Stomach (tissue), 9 donors: ENCODE data around the gene TENM3. TPM values are rescaled to one million over a fixed set of nuclear protein-coding genes. Genes with fewer than 3 reads are reported as not detected.
"Not testable (repeated sequence)": the region's sequence is repeated elsewhere in the genome, so short reads cannot be mapped to it uniquely, and the experiment has no call there.

Source experiments
- DNase-seq, 2 donors: peaks; one replicate each; pipeline versions ENCODE4 v3.0.0 to v3.0.0-alpha.2; 2013 to 2019
- H3K27ac ChIP-seq, 5 donors: fragments of 200-600 bp in 4 of 5; sonication (generic) in 4 of 5; one replicate each; pipeline ENCODE4 v1.5.1; 2013 to 2019; ENCODE audit warnings: mild to moderate bottlenecking in 1 of 5, moderate library complexity in 1 of 5
- H3K27me3 ChIP-seq, 3 donors: fragments of 200-600 bp; sonication (generic); one replicate each; pipeline ENCODE4 v1.5.1; 2017 to 2019; ENCODE audit warnings: mixed run types in 1 of 3
- H3K36me3 ChIP-seq, 4 donors: fragments of 200-600 bp; sonication (generic); 1 replicate in 3 of 4; 2 replicates in 1 of 4; pipeline ENCODE4 v1.5.1; 2016 to 2019
- H3K4me1 ChIP-seq, 4 donors: fragments of 200-600 bp; sonication (generic); one replicate each; pipeline ENCODE4 v1.5.1; 2016 to 2019
- H3K4me3 ChIP-seq, 4 donors: fragments of 200-600 bp; sonication (generic) in 3 of 4; one replicate each; pipeline ENCODE4 v1.5.1; 2016 to 2019; ENCODE audit warnings: mild to moderate bottlenecking in 1 of 4
- H3K9me3 ChIP-seq, 4 donors: fragments of 200-600 bp; sonication (generic); one replicate each; pipeline ENCODE4 v1.5.1; 2016 to 2019
- EP300 ChIP-seq: sonication (generic); formaldehyde crosslinking; IDR thresholded peaks from one replicate; pipeline ENCODE4 v1.6.1; 2017; ENCODE audit warnings: antibody characterized with exemption
- POLR2A ChIP-seq, 4 donors: fragments of 450-650 bp; IDR thresholded peaks; one replicate each; pipeline ENCODE4 v1.6.1; 2016; ENCODE audit warnings: antibody characterized with exemption in 4 of 4, control low read depth in 2 of 4, mild to moderate bottlenecking in 1 of 4, moderate library complexity in 1 of 4
- POLR2AphosphoS5 ChIP-seq, 3 donors: sonication (generic); formaldehyde crosslinking; IDR thresholded peaks; one replicate each; pipeline ENCODE4 v1.6.1; 2016; ENCODE audit warnings: antibody characterized with exemption in 3 of 3
- WGBS, 5 donors: extraction: QIAGEN DNeasy Blood & Tissue Kit in 3 of 5; methylation state at CpG; one replicate each; pipeline versions ENCODE4 v1.1.5 to v1.1.7; 2013 to 2018; 5-methylcytosine and 5-hydroxymethylcytosine counted together
- intact Hi-C: fragments of 100-400 bp; cut with DNase I; formaldehyde crosslinking; loops from one replicate; pipeline ENCODE4 v1.15.1; 2023; ENCODE audit warnings: low total_unique reads
- polyA plus RNA-seq, 3 donors: library from polyadenylated mRNA; stranded (reverse); fragments of 200-250 nt; gene quantifications; one replicate each; pipeline ENCODE4 v1.2.3, GENCODE V29; 2013
- total RNA-seq, 5 donors: library from RNA; depleted of rRNA; stranded (reverse); fragments of >200 nt; gene quantifications; one replicate each; pipeline versions ENCODE4 v1.1.0 to v1.2.3, GENCODE V29; 2014 to 2016
- TF ChIP-seq, protein P1 (sequence below), 7 experiments: fragments of 450-650 bp in 4 of 7; fragments of 200-600 bp in 3 of 7; sonication (generic) in 3 of 7; IDR thresholded peaks; one replicate each; pipeline ENCODE4 v1.5.1; 2016 to 2019; ENCODE audit warnings: antibody characterized with exemption in 7 of 7, control low read depth in 2 of 7, mild to moderate bottlenecking in 1 of 7
- donor health status: healthy with polysubstance abuse.
- donor health status: Bipolar disorder and iron deficiency.
- donor health status: healthy.

The TENM3 gene
- total and polyA plus RNA-seq, 8 donors: under 0.01 to 8.3 (median 0.44) TPM

DNA sequence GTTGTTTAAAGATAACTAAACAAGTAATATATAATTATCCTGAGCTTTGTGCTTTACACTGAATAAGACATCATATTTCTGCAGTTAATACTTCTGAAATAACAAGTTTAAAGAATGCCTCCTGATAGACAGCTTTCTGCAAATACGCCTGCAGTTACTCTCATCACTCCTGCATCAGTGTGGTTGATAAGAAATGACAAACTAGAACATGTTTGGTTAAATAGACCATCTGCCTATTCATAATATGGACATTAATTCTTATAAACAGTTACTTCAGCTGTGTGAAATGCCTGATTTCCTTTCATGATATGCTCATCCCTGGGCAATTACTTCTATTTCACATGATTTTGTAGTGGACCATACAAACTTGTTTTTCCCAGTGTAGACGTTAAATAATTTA lies 7.0 kb upstream of the TENM3 start:
- Histone ChIP-seq H3K4me1 (no peaks in the 10 kb centered on the region), H3K36me3 (no peaks in the 10 kb centered on the region), H3K9me3 (no peaks in the 10 kb centered on the region), H3K27me3 (no peaks in the 10 kb centered on the region), H3K4me3 (no peak overlapping the region), H3K27ac (no peak overlapping the region)
- intact Hi-C loops: no loop called here
- WGBS, 5 donors: 65 to 81% (median 79%) methylated on average over 2 of the region's 2 CpGs
- TF ChIP-seq EP300: no peak
- DNase-seq: no peak

DNA sequence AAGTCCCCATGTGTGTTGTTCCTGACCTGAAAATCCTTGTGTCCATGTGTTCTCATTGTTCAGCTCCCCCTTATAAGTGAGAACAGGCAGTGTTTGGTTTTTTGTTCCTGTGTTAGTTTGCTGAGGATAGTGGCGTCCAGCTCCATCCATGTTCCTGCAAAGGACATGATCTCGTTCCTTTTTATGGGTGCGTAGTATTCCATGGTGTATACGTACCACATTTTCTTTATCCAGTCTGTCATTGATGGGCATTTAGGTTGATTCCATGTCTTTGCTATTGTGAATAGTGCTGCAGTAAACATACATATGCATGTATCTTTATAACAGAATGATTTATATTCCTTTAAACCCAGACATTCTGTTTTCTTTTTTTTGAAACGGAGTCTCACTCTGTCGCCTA lies 6.2 kb upstream of the TENM3 start:
- DNase-seq, H3K27me3 ChIP-seq, intact Hi-C loops, H3K9me3 ChIP-seq, H3K4me1 ChIP-seq, H3K27ac ChIP-seq, H3K36me3 ChIP-seq, H3K4me3 ChIP-seq: not testable (repeated sequence)
- 90 to 96% (median 91%) methylated on average over 6 of the region's 6 CpGs for WGBS, 5 donors

DNA sequence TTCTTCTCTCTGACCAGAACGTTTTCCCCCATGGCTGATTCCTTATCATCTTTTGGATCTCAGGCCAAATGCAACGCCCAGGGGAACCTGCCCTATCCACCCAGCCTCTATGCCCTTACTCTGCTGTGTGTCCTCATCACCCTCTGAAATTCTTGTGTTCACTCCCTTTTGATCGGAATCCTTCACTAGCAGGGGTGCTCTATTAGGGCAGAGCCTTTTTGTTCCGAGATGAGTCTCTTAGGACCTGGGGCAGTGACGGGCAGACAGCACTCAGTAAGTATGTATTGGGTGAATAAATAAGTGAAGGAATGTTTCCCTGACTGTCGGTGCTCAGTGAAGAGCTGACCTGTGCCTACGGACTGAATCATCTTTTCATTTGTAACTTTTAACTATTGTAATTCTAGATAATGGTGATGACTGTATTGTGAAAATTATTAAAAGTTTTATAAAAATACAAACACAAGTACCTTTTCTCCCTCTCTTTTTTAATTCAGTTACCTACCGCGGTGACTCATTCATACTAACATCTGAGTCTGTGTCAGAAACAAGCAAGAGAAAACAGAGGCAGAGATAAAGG lies 4.8 kb upstream of the TENM3 start:
- H3K27ac ChIP-seq: no peak overlapping the region
- DNase-seq: no peak
- 48 to 65% (median 57%) methylated on average over 9 of the region's 9 CpGs for WGBS, 5 donors
- no peaks in the 10 kb centered on the region for H3K36me3 ChIP-seq
- intact Hi-C loops: no loop called here
- TF ChIP-seq, protein P1, sequence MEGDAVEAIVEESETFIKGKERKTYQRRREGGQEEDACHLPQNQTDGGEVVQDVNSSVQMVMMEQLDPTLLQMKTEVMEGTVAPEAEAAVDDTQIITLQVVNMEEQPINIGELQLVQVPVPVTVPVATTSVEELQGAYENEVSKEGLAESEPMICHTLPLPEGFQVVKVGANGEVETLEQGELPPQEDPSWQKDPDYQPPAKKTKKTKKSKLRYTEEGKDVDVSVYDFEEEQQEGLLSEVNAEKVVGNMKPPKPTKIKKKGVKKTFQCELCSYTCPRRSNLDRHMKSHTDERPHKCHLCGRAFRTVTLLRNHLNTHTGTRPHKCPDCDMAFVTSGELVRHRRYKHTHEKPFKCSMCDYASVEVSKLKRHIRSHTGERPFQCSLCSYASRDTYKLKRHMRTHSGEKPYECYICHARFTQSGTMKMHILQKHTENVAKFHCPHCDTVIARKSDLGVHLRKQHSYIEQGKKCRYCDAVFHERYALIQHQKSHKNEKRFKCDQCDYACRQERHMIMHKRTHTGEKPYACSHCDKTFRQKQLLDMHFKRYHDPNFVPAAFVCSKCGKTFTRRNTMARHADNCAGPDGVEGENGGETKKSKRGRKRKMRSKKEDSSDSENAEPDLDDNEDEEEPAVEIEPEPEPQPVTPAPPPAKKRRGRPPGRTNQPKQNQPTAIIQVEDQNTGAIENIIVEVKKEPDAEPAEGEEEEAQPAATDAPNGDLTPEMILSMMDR (IDR thresholded peaks at IDR 0.05): no peak
- no peak for TF ChIP-seq POLR2A (IDR thresholded peaks at IDR 0.05)
- TF ChIP-seq POLR2AphosphoS5 (IDR thresholded peaks at IDR 0.05): no peak
- TF ChIP-seq EP300: no peak
- H3K27me3 ChIP-seq: peaks cover 0 to 3% (median 0%) of the 10 kb centered on the region in 3 donors
- no peaks in the 10 kb centered on the region for H3K4me1 ChIP-seq
- no peak overlapping the region for H3K4me3 ChIP-seq
- peaks cover 0 to 6% (median 2%) of the 10 kb centered on the region in 4 donors for H3K9me3 ChIP-seq

DNA sequence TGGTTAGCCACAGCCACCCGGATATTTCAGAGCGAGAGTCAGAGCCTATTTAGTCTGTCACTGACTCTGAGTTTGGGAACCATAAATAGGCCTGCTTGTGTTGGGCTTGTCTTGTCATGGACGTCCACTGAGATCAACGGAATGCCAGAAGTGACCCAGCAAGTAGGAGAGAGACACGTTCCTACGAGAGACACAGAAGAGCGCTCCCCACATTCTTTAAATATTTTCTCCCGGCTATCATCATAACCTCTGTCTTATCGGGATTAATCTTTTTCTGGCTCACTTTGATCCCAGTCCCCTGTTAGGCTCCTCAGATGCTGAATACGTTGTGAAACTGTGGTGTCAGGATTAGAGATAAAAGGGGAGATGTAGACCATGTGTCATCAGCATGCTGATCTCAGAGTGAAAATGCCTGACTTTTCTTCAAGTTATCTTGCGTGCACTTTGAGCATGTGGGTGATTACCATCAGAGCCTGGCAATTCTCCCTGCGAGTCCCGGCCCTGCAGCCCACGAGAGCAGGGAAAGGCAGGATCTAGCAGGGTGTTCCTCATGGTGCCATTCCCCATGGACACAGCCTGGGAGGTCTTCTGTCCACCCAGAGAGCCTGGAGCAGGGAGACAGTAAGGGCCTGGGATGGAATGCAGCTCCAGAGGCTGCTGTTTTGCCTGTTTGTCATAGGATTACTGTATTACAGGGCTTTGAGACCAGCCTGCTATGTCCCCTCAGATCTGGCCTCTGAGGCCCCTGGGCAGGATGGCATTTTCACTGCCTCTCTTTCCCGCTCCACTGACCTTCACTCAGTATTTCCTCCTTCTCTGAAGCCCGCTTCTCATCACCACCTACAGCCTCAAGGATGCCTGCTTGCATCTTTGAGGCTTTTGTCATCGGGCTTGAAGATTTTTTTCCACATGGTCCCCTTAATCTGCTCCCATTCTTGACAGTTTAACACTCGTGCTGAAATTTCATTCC lies 2.8 kb upstream of the TENM3 start:
- H3K27ac ChIP-seq: no peak overlapping the region
- peak in 1 of 2 donors; percentile 52 for DNase-seq
- no peaks in the 10 kb centered on the region for H3K4me1 ChIP-seq
- no peak overlapping the region for H3K4me3 ChIP-seq
- TF ChIP-seq EP300: no peak
- TF ChIP-seq, protein P1 (IDR thresholded peaks at IDR 0.05): no peak
- TF ChIP-seq POLR2A (IDR thresholded peaks at IDR 0.05): no peak
- no peak for TF ChIP-seq POLR2AphosphoS5 (IDR thresholded peaks at IDR 0.05)
- peaks cover 0 to 3% (median 0%) of the 10 kb centered on the region in 3 donors for H3K27me3 ChIP-seq
- intact Hi-C loops: no loop called here
- peaks cover 0 to 6% (median 2%) of the 10 kb centered on the region in 4 donors for H3K9me3 ChIP-seq
- no peaks in the 10 kb centered on the region for H3K36me3 ChIP-seq
- 45 to 54% (median 48%) methylated on average over 18 of the region's 18 CpGs for WGBS, 5 donors

DNA sequence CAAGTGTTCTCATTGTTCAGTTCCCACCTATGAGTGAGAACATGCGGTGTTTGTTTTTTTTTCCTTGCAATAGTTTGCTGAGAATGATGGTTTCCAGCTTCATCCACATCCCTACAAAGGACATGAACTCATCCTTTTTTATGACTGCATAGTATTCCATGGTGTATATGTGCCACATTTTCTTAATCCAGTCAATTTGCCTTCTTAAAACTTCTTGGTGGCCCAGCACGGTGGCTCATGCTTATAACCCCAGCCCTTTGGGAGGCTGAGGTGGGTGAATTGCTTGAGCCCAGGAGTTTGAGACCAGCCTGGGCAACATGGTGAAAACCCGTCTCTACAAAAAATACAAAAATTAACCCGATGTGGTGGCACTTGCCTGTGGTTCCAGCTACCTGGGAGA lies 942 bp upstream of the TENM3 start:
- WGBS, 5 donors: 88 to 96% (median 95%) methylated on average over 4 of the region's 4 CpGs
- H3K4me1 ChIP-seq, H3K4me3 ChIP-seq, intact Hi-C loops, H3K9me3 ChIP-seq, H3K27ac ChIP-seq, DNase-seq, H3K36me3 ChIP-seq, H3K27me3 ChIP-seq: not testable (repeated sequence)

DNA sequence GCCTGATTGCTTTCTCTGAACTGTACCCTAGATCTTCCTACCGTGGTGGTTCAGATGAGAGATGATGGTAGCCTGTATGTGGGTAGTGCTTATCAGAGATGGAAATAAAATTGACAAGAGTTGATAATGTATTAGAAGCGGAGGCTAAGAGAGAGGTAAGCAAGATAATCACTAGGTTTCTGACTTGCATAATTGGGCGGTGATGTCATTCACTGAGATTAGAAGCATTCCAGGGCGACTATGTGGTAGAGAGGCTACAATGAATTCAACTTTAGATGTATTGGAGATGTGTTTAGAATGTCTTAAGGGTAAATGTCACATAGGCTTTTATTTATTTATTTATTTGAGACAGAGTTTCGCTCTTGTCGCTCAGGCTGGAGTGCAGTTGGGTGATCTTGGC lies 415 bp upstream of the TENM3 start:
- peaks cover 0 to 3% (median 0%) of the 10 kb centered on the region in 3 donors for H3K27me3 ChIP-seq
- peaks cover 0 to 6% (median 2%) of the 10 kb centered on the region in 4 donors for H3K9me3 ChIP-seq
- WGBS, 5 donors: 66 to 85% (median 77%) methylated on average over 6 of the region's 6 CpGs
- intact Hi-C loops: no loop called here
- no peak overlapping the region for H3K4me3 ChIP-seq
- TF ChIP-seq, protein P1 (IDR thresholded peaks at IDR 0.05): no peak
- no peak for TF ChIP-seq POLR2A (IDR thresholded peaks at IDR 0.05)
- TF ChIP-seq POLR2AphosphoS5 (IDR thresholded peaks at IDR 0.05): no peak
- TF ChIP-seq EP300: no peak
- no peaks in the 10 kb centered on the region for H3K36me3 ChIP-seq
- H3K4me1 ChIP-seq: no peaks in the 10 kb centered on the region
- no peak for DNase-seq
- H3K27ac ChIP-seq: no peak overlapping the region
